KMS-11 (cell line): ENCODE measurements around the gene UCK2.

Source experiments
- H2AFZ ChIP-seq: fragments of 200-600 bp; sonication (generic); 2 replicates; pipeline ENCODE4 v1.6.1; 2016; ENCODE audit warnings: antibody characterized with exemption, mixed run types, low read depth
- H3K27ac ChIP-seq: fragments of 200-600 bp; sonication (generic); 2 replicates; pipeline ENCODE4 v1.6.1; 2016; ENCODE audit warnings: mild to moderate bottlenecking, mixed run types
- H3K27me3 ChIP-seq: fragments of 200-600 bp; sonication (generic); 2 replicates; pipeline ENCODE4 v1.6.1; 2017; ENCODE audit warnings: mild to moderate bottlenecking, low read depth, mixed run types, moderate library complexity; ENCODE audit not compliant: insufficient read depth
- H3K36me3 ChIP-seq: fragments of 200-600 bp; sonication (generic); 2 replicates; pipeline ENCODE4 v1.6.1; 2017; ENCODE audit warnings: mild to moderate bottlenecking, mixed run types; ENCODE audit not compliant: insufficient read depth
- H3K4me1 ChIP-seq: fragments of 200-600 bp; sonication (generic); 2 replicates; pipeline ENCODE4 v1.6.1; 2016; ENCODE audit warnings: mild to moderate bottlenecking, low read depth, mixed run types; ENCODE audit not compliant: poor library complexity, severe bottlenecking
- H3K4me2 ChIP-seq: fragments of 200-600 bp; sonication (generic); 2 replicates; pipeline ENCODE4 v1.7.0; 2016; ENCODE audit warnings: mild to moderate bottlenecking, mixed run types
- H3K4me3 ChIP-seq: fragments of 200-600 bp; sonication (generic); IDR thresholded peaks from 2 replicates; pipeline ENCODE4 v1.6.1; 2017; ENCODE audit warnings: low read depth, low read length, mixed read lengths; ENCODE audit not compliant: insufficient read depth
- H3K79me2 ChIP-seq: fragments of 200-600 bp; sonication (generic); 2 replicates; pipeline ENCODE4 v1.6.1; 2016; ENCODE audit warnings: low read depth, mixed run types; ENCODE audit not compliant: insufficient read depth
- H3K9ac ChIP-seq: fragments of 200-600 bp; sonication (generic); 2 replicates; pipeline ENCODE4 v1.6.1; 2016; ENCODE audit warnings: mild to moderate bottlenecking, mixed run types
- H4K20me1 ChIP-seq: fragments of 200-600 bp; sonication (generic); 2 replicates; pipeline ENCODE4 v1.6.1; 2016; ENCODE audit warnings: mild to moderate bottlenecking, mixed run types; ENCODE audit not compliant: insufficient read depth
- TF ChIP-seq, protein P1 (sequence below): fragments of 200-600 bp; sonication (generic); conservative IDR thresholded peaks from 2 replicates; pipeline ENCODE4 v1.6.1; 2017; ENCODE audit warnings: low read depth, mild to moderate bottlenecking, antibody characterized with exemption, low read length, moderate library complexity, mixed read lengths

Gene UCK2

DNA sequence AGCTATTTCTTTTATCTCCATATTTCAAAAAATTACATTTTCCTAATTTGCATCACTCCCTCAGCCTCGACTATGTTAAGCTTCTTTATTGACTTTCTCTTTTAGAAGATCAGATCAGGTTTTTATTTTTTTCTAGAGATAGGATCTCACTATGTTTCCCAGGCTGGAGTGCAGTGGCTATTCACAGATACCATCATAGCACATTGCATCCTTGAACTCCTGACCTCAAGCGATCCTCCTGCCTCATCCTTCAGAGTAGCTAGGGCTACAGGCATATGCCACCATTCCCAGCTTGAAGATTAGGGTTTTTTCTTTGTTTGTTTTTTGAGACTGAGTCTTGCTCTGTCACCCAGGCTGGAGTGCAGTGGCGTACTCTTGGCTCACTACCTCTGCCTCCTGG lies 20.1 kb downstream of the UCK2 start:
- Histone ChIP-seq H3K79me2 (peaks cover 98% of the 10 kb centered on the region), H3K4me3 (no peak overlapping the region), H3K4me2 (peak overlapping the region; percentile 87; the same call in 1 of the 2 replicates), H3K27ac (no peak overlapping the region), H4K20me1 (peaks cover 96% of the 10 kb centered on the region), H2AFZ (no peak overlapping the region), H3K4me1 (peaks cover 100% of the 10 kb centered on the region), H3K9ac (no peak overlapping the region), H3K27me3 (no peaks in the 10 kb centered on the region), H3K36me3 (no peaks in the 10 kb centered on the region; the same call in 1 of the 2 replicates)
- TF ChIP-seq, protein P1, sequence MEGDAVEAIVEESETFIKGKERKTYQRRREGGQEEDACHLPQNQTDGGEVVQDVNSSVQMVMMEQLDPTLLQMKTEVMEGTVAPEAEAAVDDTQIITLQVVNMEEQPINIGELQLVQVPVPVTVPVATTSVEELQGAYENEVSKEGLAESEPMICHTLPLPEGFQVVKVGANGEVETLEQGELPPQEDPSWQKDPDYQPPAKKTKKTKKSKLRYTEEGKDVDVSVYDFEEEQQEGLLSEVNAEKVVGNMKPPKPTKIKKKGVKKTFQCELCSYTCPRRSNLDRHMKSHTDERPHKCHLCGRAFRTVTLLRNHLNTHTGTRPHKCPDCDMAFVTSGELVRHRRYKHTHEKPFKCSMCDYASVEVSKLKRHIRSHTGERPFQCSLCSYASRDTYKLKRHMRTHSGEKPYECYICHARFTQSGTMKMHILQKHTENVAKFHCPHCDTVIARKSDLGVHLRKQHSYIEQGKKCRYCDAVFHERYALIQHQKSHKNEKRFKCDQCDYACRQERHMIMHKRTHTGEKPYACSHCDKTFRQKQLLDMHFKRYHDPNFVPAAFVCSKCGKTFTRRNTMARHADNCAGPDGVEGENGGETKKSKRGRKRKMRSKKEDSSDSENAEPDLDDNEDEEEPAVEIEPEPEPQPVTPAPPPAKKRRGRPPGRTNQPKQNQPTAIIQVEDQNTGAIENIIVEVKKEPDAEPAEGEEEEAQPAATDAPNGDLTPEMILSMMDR = no peak

DNA sequence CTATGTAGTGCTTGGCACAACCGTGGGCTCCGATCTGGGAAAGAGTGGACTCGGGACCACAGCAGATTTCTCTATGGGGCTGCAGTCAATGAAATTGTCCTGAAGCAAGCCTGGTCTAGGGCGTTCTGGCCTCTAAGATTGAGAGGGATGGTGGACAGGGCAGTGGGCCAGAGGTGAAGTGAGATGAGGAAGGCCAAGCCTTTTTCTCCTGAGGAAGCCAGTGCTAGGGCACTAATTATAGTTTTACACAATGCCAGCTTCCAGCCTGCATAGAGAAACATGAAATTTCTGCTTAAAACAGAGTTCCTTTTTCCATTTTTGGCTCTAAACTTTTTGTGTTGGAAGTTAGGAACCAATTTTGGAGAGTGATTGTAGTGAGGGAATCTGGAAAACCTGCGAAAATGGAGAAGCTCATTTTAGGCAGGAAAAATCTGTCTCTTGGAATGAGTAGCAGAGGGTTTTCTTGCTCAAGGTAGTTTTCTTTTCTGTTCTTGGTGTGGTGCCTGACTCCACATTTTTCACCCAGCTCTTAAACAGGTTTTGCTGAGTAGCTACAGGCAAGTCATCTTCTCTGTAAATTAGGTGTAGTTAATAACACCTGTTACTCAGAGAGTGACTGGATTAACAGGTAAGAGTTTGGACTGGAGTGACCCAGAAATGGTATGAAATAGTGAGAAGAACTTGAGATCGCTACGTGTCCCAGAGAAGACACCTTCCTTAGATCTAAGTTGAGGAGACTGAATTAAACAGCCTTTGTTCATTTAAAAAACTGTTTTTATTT lies 22.1 kb downstream of the UCK2 start:
- Histone ChIP-seq H3K4me2 (peak overlapping the region; percentile 52), H3K4me3 (no peak overlapping the region), H3K9ac (no peak overlapping the region), H3K4me1 (peaks cover 98% of the 10 kb centered on the region), H4K20me1 (peaks cover 96% of the 10 kb centered on the region), H2AFZ (no peak overlapping the region), H3K36me3 (no peaks in the 10 kb centered on the region; the same call in 1 of the 2 replicates), H3K79me2 (peaks cover 97% of the 10 kb centered on the region), H3K27ac (peak overlapping the region; percentile 21; the same call in 1 of the 2 replicates), H3K27me3 (no peaks in the 10 kb centered on the region)
- TF ChIP-seq, protein P1 = no peak

DNA sequence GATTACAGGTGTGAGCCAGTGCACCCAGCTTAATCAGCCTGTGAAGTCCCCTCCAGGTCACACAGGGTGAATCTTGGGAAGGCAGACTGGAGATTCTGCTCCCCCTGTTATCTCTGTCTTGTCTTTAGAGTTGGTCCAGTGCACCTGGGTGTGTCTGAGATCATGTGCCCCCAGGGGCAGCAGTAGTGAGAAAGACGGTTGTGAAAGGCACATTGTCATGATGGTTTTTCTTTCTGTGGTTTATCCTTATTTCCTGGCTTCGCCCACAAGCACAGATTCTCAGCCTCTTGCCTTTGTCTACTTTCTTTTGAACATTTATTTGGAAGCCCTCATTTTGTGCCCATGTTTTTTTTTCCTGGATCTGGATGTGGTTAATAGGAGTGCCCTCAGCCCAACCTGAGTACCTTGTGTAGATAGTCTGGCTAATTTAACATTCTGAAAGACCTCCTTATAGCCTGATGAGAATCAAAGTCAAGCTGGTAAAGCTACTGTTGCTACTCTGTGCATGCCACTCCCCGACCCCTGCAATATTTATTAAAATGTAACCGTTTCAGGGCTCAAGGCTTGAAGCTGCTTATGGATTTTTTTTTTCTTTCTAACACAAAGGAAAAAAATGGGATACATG lies 23.7 kb downstream of the UCK2 start:
- H3K36me3 ChIP-seq = no peaks in the 10 kb centered on the region; the same call in 1 of the 2 replicates
- H3K27ac ChIP-seq = peak overlapping the region; percentile 37; the same call in 1 of the 2 replicates
- H3K4me2 ChIP-seq = peak overlapping the region; percentile 52
- no peaks in the 10 kb centered on the region for H3K27me3 ChIP-seq
- no peak overlapping the region for H2AFZ ChIP-seq
- TF ChIP-seq, protein P1 = no peak
- H3K9ac ChIP-seq = no peak overlapping the region; the same call in 1 of the 2 replicates
- peaks cover 98% of the 10 kb centered on the region for H3K4me1 ChIP-seq
- H3K79me2 ChIP-seq = peaks cover 97% of the 10 kb centered on the region
- peak overlapping the region; percentile 52 for H3K4me3 ChIP-seq
- peaks cover 97% of the 10 kb centered on the region for H4K20me1 ChIP-seq

DNA sequence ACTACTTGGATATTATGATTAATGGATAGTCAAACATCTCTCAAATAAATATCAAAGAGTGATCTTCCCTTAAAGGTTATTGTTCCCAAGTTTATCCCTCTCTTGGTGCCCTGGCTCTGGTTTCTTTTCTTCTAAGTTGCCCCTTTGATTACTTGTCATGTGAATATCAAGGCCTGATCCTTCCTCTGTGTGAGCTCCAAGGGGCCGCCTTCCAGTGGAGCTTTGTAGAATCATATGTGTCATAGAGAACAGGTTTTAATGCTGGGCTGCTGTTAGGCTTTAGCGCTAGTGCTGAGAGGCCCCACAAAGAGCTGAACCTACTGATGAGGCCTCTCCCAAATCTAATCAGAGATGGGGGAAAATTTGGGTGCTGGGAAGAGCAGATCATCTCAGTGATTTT lies 25.5 kb downstream of the UCK2 start:
- H3K79me2 ChIP-seq = peaks cover 97% of the 10 kb centered on the region
- H3K27ac ChIP-seq = no peak overlapping the region
- H3K9ac ChIP-seq = no peak overlapping the region
- H4K20me1 ChIP-seq = peaks cover 97% of the 10 kb centered on the region
- no peaks in the 10 kb centered on the region for H3K27me3 ChIP-seq
- peak overlapping the region; percentile 13; the same call in 1 of the 2 replicates for H3K4me2 ChIP-seq
- no peaks in the 10 kb centered on the region; the same call in 1 of the 2 replicates for H3K36me3 ChIP-seq
- no peak overlapping the region for H2AFZ ChIP-seq
- no peak overlapping the region for H3K4me3 ChIP-seq
- TF ChIP-seq, protein P1 = no peak
- H3K4me1 ChIP-seq = peaks cover 96% of the 10 kb centered on the region
